Measurements from ENCODE around the gene MAGI2. TPM values are rescaled to one million over a fixed set of nuclear protein-coding genes. Genes with fewer than 3 reads are reported as not detected.

MAGI2 gene
- total RNA-seq, 1 donor from 2014 or later: 6.9 TPM

GRCh38 chr7:78130446-78131215, 1322.8 kb downstream of the MAGI2 start:
- TF ChIP-seq CTCF (IDR thresholded peaks at IDR 0.05) (no peak), POLR2AphosphoS5 (IDR thresholded peaks at IDR 0.05; ENCODE audit: insufficient read depth in 1 of 2, low read depth in 1 of 2) (no peak), POLR2A (IDR thresholded peaks at IDR 0.05) (no peak)
- H3K27me3 ChIP-seq: no peaks in the 10 kb centered on the region
- intact Hi-C loops (cut with DNase I): no loop called here

GRCh38 chr7:78129865-78130264, 1323.6 kb downstream of the MAGI2 start:
- Histone ChIP-seq H3K36me3 (no peaks in the 10 kb centered on the region), H3K4me3 (no peak overlapping the region), H3K27ac (no peak overlapping the region), H3K27me3 (no peaks in the 10 kb centered on the region), H3K4me1 (no peaks in the 10 kb centered on the region), H3K9me3 (no peaks in the 10 kb centered on the region)
- DNase-seq (ENCODE audit: extremely low spot score in 2 of 2): no peak
- TF ChIP-seq POLR2AphosphoS5 (IDR thresholded peaks at IDR 0.05; ENCODE audit: insufficient read depth in 1 of 2, low read depth in 1 of 2) (no peak), POLR2A (IDR thresholded peaks at IDR 0.05) (no peak), CTCF (IDR thresholded peaks at IDR 0.05) (no peak)
- intact Hi-C loops (cut with DNase I): no loop called here

More at GRCh38 chr7:78130446-78131215, 1322.8 kb downstream of the MAGI2 start:
- H3K9me3 ChIP-seq: no peaks in the 10 kb centered on the region
- H3K36me3 ChIP-seq: no peaks in the 10 kb centered on the region
- H3K27ac ChIP-seq: no peak overlapping the region
- no peak for DNase-seq (ENCODE audit: extremely low spot score in 2 of 2)
- no peaks in the 10 kb centered on the region for H3K4me1 ChIP-seq
- no peak overlapping the region for H3K4me3 ChIP-seq

- Histone ChIP-seq H3K9me3 (no peaks in the 10 kb centered on the region), H3K27me3 (no peaks in the 10 kb centered on the region), H3K36me3 (no peaks in the 10 kb centered on the region), H3K27ac (no peak overlapping the region), H3K4me1 (no peaks in the 10 kb centered on the region), H3K4me3 (no peak overlapping the region)
- intact Hi-C loops (cut with DNase I): no loop called here
- TF ChIP-seq POLR2A (IDR thresholded peaks at IDR 0.05): no peak
- TF ChIP-seq POLR2AphosphoS5 (IDR thresholded peaks at IDR 0.05; ENCODE audit: insufficient read depth in 1 of 2, low read depth in 1 of 2): no peak
- TF ChIP-seq CTCF (IDR thresholded peaks at IDR 0.05): no peak
- no peak for DNase-seq (ENCODE audit: extremely low spot score in 2 of 2)
Measured at GRCh38 chr7:78127009-78127408, 1326.5 kb downstream of the MAGI2 start.

- Histone ChIP-seq H3K36me3 (no peaks in the 10 kb centered on the region), H3K27ac (no peak overlapping the region), H3K9me3 (no peaks in the 10 kb centered on the region), H3K27me3 (no peaks in the 10 kb centered on the region), H3K4me1 (no peaks in the 10 kb centered on the region), H3K4me3 (no peak overlapping the region)
- intact Hi-C loops (cut with DNase I): no loop called here
- no peak for DNase-seq (ENCODE audit: extremely low spot score in 2 of 2)
- TF ChIP-seq CTCF (IDR thresholded peaks at IDR 0.05): no peak
- TF ChIP-seq POLR2A (IDR thresholded peaks at IDR 0.05): no peak
- no peak for TF ChIP-seq POLR2AphosphoS5 (IDR thresholded peaks at IDR 0.05; ENCODE audit: insufficient read depth in 1 of 2, low read depth in 1 of 2)
Measured at GRCh38 chr7:78125884-78126283, 1327.6 kb downstream of the MAGI2 start.

GRCh38 chr7:78124216-78124615, 1329.3 kb downstream of the MAGI2 start:
- Histone ChIP-seq H3K4me1 (no peaks in the 10 kb centered on the region), H3K4me3 (no peak overlapping the region), H3K9me3 (no peaks in the 10 kb centered on the region), H3K27me3 (no peaks in the 10 kb centered on the region), H3K36me3 (no peaks in the 10 kb centered on the region), H3K27ac (no peak overlapping the region)
- intact Hi-C loops (cut with DNase I): no loop called here
- DNase-seq (ENCODE audit: extremely low spot score in 2 of 2): no peak
- no peak for TF ChIP-seq POLR2A (IDR thresholded peaks at IDR 0.05)
- TF ChIP-seq CTCF (IDR thresholded peaks at IDR 0.05): no peak
- TF ChIP-seq POLR2AphosphoS5 (IDR thresholded peaks at IDR 0.05; ENCODE audit: insufficient read depth in 1 of 2, low read depth in 1 of 2): no peak
